Adrenal gland (tissue), 12 donors: ENCODE data around the gene SLC24A3. TPM values are rescaled to one million over a fixed set of nuclear protein-coding genes. Genes with fewer than 3 reads are reported as not detected.

ENCODE experiments used
- DNase-seq, 7 donors: peaks; one replicate each; pipeline ENCODE4 v3.0.0-alpha.2; 2019 to 2020
- H3K27ac ChIP-seq, 5 donors: fragments of 200-600 bp; sonication (generic) in 4 of 5; 1 replicate in 3 of 5; 2 replicates in 2 of 5; pipeline versions ENCODE4 v1.5.1 to v1.8.0; 2016 to 2020; ENCODE audit warnings: mild to moderate bottlenecking in 1 of 5
- H3K27me3 ChIP-seq: fragments of 200-600 bp; 2 replicates; pipeline ENCODE4 v1.8.0; 2021
- H3K36me3 ChIP-seq, 2 donors: fragments of 200-600 bp; replicated peaks in 1 of 2; 1 replicate in 1 of 2; 2 replicates in 1 of 2; pipeline versions ENCODE4 v1.5.1 to v1.8.0; 2018 to 2022
- H3K4me1 ChIP-seq, 2 donors: fragments of 200-600 bp; replicated peaks in 1 of 2; 1 replicate in 1 of 2; 2 replicates in 1 of 2; pipeline versions ENCODE4 v1.5.1 to v1.8.0; 2018 to 2021
- H3K4me3 ChIP-seq, 4 donors: fragments of 200-600 bp; sonication (generic) in 3 of 4; one replicate each; pipeline ENCODE4 v1.5.1; 2016 to 2018
- H3K9me3 ChIP-seq, 3 donors: fragments of 200-600 bp; sonication (generic) in 1 of 3; replicated peaks in 1 of 3; 1 replicate in 2 of 3; 2 replicates in 1 of 3; pipeline versions ENCODE4 v1.5.1 to v1.8.0; 2016 to 2021
- CTCF ChIP-seq, 6 experiments: fragments of 450-650 bp in 4 of 6; fragments of 200-600 bp in 2 of 6; sonication (generic) in 1 of 6; IDR thresholded peaks; 1 replicate in 5 of 6; 2 replicates in 1 of 6; pipeline versions ENCODE4 v1.5.1 to v1.8.0; 2016 to 2021; ENCODE audit warnings: antibody characterized with exemption in 6 of 6, mild to moderate bottlenecking in 2 of 6, moderate library complexity in 1 of 6
- POLR2A ChIP-seq, 2 donors: fragments of 450-650 bp; IDR thresholded peaks; one replicate each; pipeline ENCODE4 v1.6.1; 2017; ENCODE audit warnings: antibody characterized with exemption in 2 of 2, mild to moderate bottlenecking in 2 of 2, moderate library complexity in 1 of 2
- WGBS, 4 donors: extraction: QIAGEN DNeasy Blood & Tissue Kit in 2 of 4; methylation state at CpG; one replicate each; pipeline versions ENCODE4 v1.1.5 to v1.1.7; 2013 to 2017; 5-methylcytosine and 5-hydroxymethylcytosine counted together
- intact Hi-C, 2 donors: fragments of 100-400 bp; cut with DNase I; formaldehyde crosslinking; loops; one replicate each; pipeline versions ENCODE4 v1.14.1 to v1.15.0; 2022 to 2023
- polyA plus RNA-seq, 3 donors: library from polyadenylated mRNA; stranded (reverse); fragments of 200-250 nt in 2 of 3; fragments of 350-450 nt in 1 of 3; fragmentation: Illumina TruSeq in 1 of 3; extraction: RNeasy Lipid Tissue Mini Kit (QIAGEN cat#74804) in 1 of 3; gene quantifications; one replicate each; pipeline ENCODE4 v1.2.3, GENCODE V29; 2013 to 2014
- total RNA-seq, 9 donors: library from RNA; depleted of rRNA in 4 of 9; stranded (reverse); fragments of >200 nt in 4 of 9; fragments of 120-200 nt in 1 of 9; fragmentation: NEBNext Ultra II Directional in 1 of 9; extraction: Animal tissue kit (Norgen Biotek cat#: 25700) in 1 of 9; gene quantifications; one replicate each; pipeline versions ENCODE4 v1.1.0 to v1.2.4, GENCODE V29; 2013 to 2023
- donor health status: healthy with polysubstance abuse.
- donor health status: Bipolar disorder and iron deficiency.
- donor health status: DM: yes; HTN: yes; CAD: no.
- donor health status: DM: no; HTN: no; CAD: no.
- donor health status: DM: no; HTN: no; CAD: no.
- donor health status: DM: yes; HTN: yes; CAD: no.

Gene SLC24A3
- total and polyA plus RNA-seq, 12 donors, result 0.89 to 44.4 (median 2.7) TPM

DNA sequence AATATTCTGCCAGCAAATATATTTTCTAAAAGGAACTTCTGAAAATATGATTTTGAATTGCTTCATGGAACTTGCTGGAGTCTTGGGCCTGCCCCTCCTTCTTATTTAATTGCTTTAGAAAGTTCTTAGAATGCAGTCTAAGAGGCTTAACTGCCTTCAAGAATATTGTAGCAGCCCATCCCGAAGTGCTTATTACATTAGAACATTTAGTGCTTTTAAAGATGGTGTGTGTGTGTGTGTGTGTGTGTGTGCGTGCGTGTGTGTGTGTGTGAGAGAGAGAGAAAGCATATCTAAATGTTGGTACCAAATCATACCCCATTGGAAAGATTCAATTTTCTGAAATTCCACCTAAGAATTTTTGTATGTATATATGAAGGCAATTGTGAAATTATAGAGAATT, 193.5 kb downstream of the SLC24A3 start:
- TF ChIP-seq CTCF (IDR thresholded peaks at IDR 0.05) (no peak), POLR2A (IDR thresholded peaks at IDR 0.05) (no peak)
- Histone ChIP-seq H3K4me1 (no peaks in the 10 kb centered on the region), H3K27me3 (no peaks in the 10 kb centered on the region), H3K4me3 (no peak overlapping the region), H3K9me3 (no peaks in the 10 kb centered on the region), H3K27ac (no peak overlapping the region), H3K36me3 (no peaks in the 10 kb centered on the region)
- intact Hi-C loops, result no loop called here
- WGBS, 4 donors, result 77 to 95% (median 82%) methylated on average over 3 of the region's 3 CpGs
- no peak for DNase-seq

DNA sequence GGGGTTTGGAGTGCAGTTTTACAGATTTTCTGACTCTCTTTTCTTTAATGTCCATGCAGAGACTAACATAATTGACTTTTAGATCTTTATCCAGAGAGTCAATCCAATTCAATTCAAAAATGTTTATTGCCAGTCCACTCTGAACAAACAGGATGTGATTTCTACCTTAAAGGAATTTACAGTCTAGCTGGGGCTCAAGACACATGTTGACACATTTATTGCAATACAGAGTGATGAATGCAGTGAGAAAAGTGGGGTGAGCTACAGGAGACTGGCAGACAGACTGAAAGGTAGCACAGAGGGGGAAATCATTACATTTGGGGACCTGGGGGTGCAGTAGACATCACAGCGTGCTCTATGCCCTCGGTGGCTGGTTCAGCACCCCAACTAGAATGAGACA, 193.9 kb downstream of the SLC24A3 start:
- Histone ChIP-seq H3K4me3 (no peak overlapping the region), H3K9me3 (no peaks in the 10 kb centered on the region), H3K36me3 (no peaks in the 10 kb centered on the region), H3K27ac (no peak overlapping the region), H3K4me1 (no peaks in the 10 kb centered on the region), H3K27me3 (no peaks in the 10 kb centered on the region)
- no peak for DNase-seq
- 81 to 86% (median 82%) methylated on average over 2 of the region's 2 CpGs for WGBS, 4 donors
- intact Hi-C loops, result no loop called here
- no peak for TF ChIP-seq POLR2A (IDR thresholded peaks at IDR 0.05)
- TF ChIP-seq CTCF (IDR thresholded peaks at IDR 0.05), result no peak

- intact Hi-C loops, result no loop called here
- Histone ChIP-seq H3K4me1 (no peaks in the 10 kb centered on the region), H3K27ac (no peak overlapping the region), H3K4me3 (no peak overlapping the region), H3K9me3 (no peaks in the 10 kb centered on the region), H3K36me3 (no peaks in the 10 kb centered on the region), H3K27me3 (no peaks in the 10 kb centered on the region)
- WGBS, 4 donors, result 70 to 80% (median 73%) methylated on average over 8 of the region's 8 CpGs
- no peak for DNase-seq
- TF ChIP-seq CTCF (IDR thresholded peaks at IDR 0.05) (no peak), POLR2A (IDR thresholded peaks at IDR 0.05) (no peak)
These were observed 194.8 kb downstream of the SLC24A3 start for GRCh38 chr20:19407196-19407595.

GRCh38 chr20:19407736-19408135, 195.3 kb downstream of the SLC24A3 start:
- no peak overlapping the region for H3K4me3 ChIP-seq
- DNase-seq, result no peak
- no peaks in the 10 kb centered on the region for H3K27me3 ChIP-seq
- WGBS, 4 donors, result 68 to 73% (median 72%) methylated on average over 4 of the region's 4 CpGs
- no peaks in the 10 kb centered on the region for H3K9me3 ChIP-seq
- H3K27ac ChIP-seq, result no peak overlapping the region
- H3K36me3 ChIP-seq, result no peaks in the 10 kb centered on the region
- intact Hi-C loops, result no loop called here
- H3K4me1 ChIP-seq, result no peaks in the 10 kb centered on the region
- TF ChIP-seq POLR2A (IDR thresholded peaks at IDR 0.05), result no peak
- TF ChIP-seq CTCF (IDR thresholded peaks at IDR 0.05), result no peak
